GM12873 (cell line): Measurements from ENCODE around the gene POLR1A.

Source experiments
- CTCF ChIP-seq: IDR thresholded peaks from 2 replicates; pipeline ENCODE4 v1.5.1; 2012; ENCODE audit warnings: low read depth, mild to moderate bottlenecking, moderate library complexity, low read length, control low read depth; ENCODE audit not compliant: insufficient read depth; ENCODE audit errors: missing control alignments

The POLR1A gene

GRCh38 chr2:86105252-86105968 is at the start of gene POLR1A:
Gene POLR1A (minus strand): TSS chr2:86105886. CDS start chr2:86105776, 110 bp downstream.
- peak; percentile 15 for TF ChIP-seq CTCF

DNA sequence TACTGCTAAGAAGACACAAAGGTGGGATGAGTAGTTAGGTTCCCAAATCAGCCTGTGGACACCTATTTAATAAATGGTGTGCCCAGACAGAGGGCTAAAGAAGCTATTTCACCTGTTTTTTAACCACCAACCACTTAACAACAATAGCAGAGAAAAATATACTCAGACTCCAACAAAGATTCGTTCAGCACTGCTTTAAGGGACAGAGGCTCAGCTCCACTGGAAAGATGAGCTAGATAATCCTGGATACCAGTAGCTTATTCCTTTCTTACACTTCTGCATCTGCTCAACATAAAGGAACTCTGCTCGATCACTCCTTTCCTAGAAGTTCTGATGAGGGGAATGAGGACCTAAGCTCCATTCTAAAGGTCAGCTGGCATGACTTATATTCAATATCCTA is 44.8 kb upstream of the POLR1A start:
- no peak for TF ChIP-seq CTCF

DNA sequence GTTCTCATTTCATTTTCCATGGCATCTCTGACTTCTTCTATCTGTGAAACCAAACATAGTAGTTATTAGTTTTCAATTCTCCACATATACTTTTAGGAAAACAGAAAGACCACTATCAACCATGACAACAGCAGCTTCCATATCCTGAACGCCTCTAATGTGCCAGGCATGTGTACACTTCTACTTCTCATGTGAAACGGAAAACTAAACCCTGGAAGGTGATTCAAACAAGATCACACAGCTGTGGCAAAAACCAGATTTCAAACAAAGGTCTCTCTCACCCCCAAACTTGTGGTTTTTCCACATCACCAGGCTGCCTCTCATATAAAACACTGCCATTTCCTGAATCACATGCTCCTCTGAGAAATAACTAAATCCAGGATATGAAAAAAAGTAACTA is 42.1 kb upstream of the POLR1A start:
- TF ChIP-seq CTCF: no peak

DNA sequence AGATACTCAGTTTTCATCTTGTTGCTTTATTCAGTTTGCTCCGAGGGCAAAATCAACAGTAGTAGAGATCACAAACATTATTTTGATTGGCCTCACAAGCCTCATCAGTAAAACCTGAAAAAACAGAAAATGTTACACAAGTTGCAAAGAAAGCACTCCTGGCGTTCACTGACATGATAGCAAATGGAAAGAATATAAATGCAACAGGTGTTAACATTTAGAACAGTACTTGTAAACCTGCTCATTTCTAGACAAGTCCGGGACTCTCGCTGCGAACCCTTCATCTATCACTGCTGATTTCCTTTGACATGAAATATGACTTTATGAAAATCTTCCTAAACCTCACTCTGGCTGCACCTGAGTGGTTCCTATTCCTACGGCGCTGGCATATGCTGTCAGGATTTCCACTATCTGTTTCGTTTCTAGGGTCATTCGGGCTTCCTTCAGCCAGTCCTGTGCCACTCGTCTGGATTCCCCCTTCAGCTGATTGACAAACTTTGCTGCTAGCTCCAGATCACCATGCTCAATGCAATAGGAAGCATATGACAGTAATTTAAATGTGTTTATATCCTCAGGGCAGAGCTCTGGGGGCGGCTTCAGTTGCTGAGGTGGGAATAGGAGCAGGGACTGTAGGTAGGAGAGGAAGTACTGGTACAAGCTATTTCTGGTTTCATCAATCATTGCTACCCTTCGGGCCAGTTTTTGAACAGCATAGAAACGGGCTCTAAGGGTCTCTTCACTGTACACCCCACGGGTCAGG is 38.4 kb upstream of the POLR1A start:
- TF ChIP-seq CTCF: no peak

- TF ChIP-seq CTCF: no peak
Measured at GRCh38 chr2:86143307-86143706, 37.6 kb upstream of the POLR1A start.

GRCh38 chr2:86142436-86143257 is 37.0 kb upstream of the POLR1A start:
- TF ChIP-seq CTCF: no peak

DNA sequence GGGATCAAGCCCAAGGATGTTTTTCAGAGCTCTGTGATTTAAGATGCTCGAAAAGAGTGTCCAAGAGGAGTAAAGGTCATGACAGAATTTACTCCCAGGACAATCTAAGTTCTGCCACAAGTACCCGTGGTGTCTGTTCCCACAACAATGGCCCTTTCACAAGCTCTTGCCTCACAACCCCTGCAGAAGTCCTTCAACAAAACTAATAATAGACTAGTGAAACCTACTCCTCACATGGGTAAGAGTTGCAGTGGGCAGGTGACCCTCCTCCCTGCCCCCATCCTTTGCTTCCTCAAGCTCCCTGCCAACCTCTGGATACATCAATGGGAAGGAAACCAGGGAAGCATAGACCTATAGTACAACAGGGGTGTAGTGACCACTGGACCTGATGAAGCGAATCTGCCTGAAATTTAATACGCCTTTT is 35.3 kb upstream of the POLR1A start:
- TF ChIP-seq CTCF: no peak
